RWPE2 (cell line): ENCODE measurements around the gene REPIN1.

ENCODE experiments used
- ATAC-seq: fragments of 200-7000 bp; cut with Tn5 transposase; 3 replicates; pipeline ENCODE4 v1.9.1; 2021; ENCODE audit warnings: low read depth
- DNase-seq: peaks from one replicate; pipeline ENCODE4 v3.0.0-alpha.2; 2020; ENCODE audit warnings: low spot score
- H3K27ac ChIP-seq: fragments of 450-650 bp; 2 replicates; pipeline ENCODE4 v1.5.1; 2017; ENCODE audit warnings: mild to moderate bottlenecking; ENCODE audit not compliant: poor library complexity, severe bottlenecking
- H3K27me3 ChIP-seq: fragments of 250-450 bp; sonication (Bioruptor Pico); 2 replicates; pipeline ENCODE4 v1.5.1; 2021; ENCODE audit warnings: mild to moderate bottlenecking, moderate library complexity; ENCODE audit not compliant: insufficient read depth, poor library complexity, severe bottlenecking
- H3K36me3 ChIP-seq: fragments of 250-450 bp; sonication (Bioruptor Pico); 2 replicates; pipeline ENCODE4 v1.5.1; 2020; ENCODE audit warnings: low read depth, mild to moderate bottlenecking, moderate library complexity
- H3K4me1 ChIP-seq: fragments of 250-450 bp; sonication (Bioruptor Pico); 2 replicates; pipeline ENCODE4 v1.5.1; 2021; ENCODE audit warnings: mild to moderate bottlenecking, moderate library complexity; ENCODE audit not compliant: insufficient read depth, poor library complexity, severe bottlenecking
- H3K4me3 ChIP-seq: fragments of 250-450 bp; sonication (Bioruptor Pico); 2 replicates; pipeline ENCODE4 v1.5.1; 2021; ENCODE audit warnings: mild to moderate bottlenecking, moderate library complexity; ENCODE audit not compliant: severe bottlenecking
- H3K9me3 ChIP-seq: fragments of 250-450 bp; sonication (Bioruptor Pico); 2 replicates; pipeline ENCODE4 v1.5.1; 2021; ENCODE audit warnings: mild to moderate bottlenecking, moderate library complexity; ENCODE audit not compliant: severe bottlenecking
- TF ChIP-seq, protein P1 (sequence below): fragments of 450-650 bp; IDR thresholded peaks from one replicate; pipeline ENCODE4 v1.5.1; 2017; ENCODE audit warnings: mild to moderate bottlenecking, moderate library complexity; ENCODE audit not compliant: poor library complexity, severe bottlenecking

The REPIN1 gene

DNA sequence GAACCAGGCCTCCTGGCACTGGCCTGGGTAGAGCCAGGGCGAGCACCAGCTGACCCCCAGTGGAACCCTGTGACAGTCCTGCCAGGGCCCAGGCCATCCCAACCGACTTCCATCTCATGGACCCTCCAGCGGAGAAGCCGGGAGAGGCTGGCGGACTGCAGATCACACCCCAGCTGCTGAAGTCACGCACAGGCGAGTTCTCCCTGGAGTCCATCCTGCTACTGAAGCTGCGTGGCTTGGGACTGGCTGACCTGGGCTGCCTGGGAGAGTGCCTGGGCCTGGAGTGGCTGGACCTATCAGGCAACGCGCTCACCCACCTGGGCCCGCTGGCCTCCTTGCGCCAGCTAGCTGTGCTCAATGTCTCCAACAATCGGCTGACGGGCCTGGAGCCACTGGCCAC, 31.9 kb upstream of the REPIN1 start:
- Histone ChIP-seq H3K9me3 (no peaks in the 10 kb centered on the region), H3K4me1 (no peaks in the 10 kb centered on the region), H3K27me3 (peaks cover 16% of the 10 kb centered on the region), H3K4me3 (no peak overlapping the region), H3K36me3 (no peaks in the 10 kb centered on the region), H3K27ac (no peak overlapping the region)
- DNase-seq (no peak), ATAC-seq (no peak)
- TF ChIP-seq, protein P1, sequence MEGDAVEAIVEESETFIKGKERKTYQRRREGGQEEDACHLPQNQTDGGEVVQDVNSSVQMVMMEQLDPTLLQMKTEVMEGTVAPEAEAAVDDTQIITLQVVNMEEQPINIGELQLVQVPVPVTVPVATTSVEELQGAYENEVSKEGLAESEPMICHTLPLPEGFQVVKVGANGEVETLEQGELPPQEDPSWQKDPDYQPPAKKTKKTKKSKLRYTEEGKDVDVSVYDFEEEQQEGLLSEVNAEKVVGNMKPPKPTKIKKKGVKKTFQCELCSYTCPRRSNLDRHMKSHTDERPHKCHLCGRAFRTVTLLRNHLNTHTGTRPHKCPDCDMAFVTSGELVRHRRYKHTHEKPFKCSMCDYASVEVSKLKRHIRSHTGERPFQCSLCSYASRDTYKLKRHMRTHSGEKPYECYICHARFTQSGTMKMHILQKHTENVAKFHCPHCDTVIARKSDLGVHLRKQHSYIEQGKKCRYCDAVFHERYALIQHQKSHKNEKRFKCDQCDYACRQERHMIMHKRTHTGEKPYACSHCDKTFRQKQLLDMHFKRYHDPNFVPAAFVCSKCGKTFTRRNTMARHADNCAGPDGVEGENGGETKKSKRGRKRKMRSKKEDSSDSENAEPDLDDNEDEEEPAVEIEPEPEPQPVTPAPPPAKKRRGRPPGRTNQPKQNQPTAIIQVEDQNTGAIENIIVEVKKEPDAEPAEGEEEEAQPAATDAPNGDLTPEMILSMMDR, result no peak

DNA sequence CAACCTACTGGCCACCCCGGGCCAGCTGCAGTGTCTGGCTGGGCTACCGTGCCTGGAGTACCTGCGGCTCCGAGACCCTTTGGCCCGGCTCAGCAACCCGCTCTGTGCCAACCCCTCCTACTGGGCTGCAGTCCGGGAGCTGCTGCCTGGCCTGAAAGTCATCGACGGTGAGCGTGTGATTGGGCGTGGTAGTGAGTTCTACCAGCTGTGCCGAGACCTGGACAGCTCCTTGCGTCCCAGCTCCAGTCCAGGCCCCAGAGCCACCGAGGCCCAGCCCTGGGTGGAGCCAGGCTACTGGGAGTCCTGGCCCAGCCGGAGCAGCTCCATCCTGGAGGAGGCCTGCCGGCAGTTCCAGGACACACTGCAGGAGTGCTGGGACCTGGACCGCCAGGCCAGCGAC, 31.4 kb upstream of the REPIN1 start:
- ATAC-seq (no peak), DNase-seq (no peak)
- H3K4me3 ChIP-seq, result no peak overlapping the region
- peaks cover 20% of the 10 kb centered on the region for H3K27me3 ChIP-seq
- TF ChIP-seq, protein P1, result no peak
- H3K36me3 ChIP-seq, result no peaks in the 10 kb centered on the region
- H3K27ac ChIP-seq, result no peak overlapping the region
- H3K4me1 ChIP-seq, result no peaks in the 10 kb centered on the region
- no peaks in the 10 kb centered on the region for H3K9me3 ChIP-seq

DNA sequence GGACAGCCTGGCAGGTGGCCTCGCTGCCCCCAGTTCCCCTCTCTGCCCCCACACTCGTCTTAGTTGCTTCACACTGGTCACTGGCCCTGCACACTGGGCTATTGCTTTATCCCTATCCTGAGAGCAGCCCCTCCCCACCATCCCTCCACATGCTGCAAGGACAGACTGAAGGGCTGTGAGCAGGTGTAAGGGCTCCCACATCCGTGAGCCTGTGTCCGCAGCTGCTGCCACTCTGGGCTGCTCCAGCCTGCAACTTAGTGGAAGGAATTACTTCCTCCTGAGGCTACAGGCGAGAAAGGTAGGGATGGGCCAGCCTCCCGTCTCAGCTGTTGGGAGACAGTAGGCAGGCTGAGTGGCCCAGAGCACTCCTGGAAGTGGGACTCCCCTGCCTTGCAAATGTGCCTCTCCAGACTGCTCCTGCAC, 31.0 kb upstream of the REPIN1 start:
- no peak for ATAC-seq
- Histone ChIP-seq H3K4me3 (no peak overlapping the region), H3K4me1 (no peaks in the 10 kb centered on the region), H3K27me3 (peaks cover 25% of the 10 kb centered on the region), H3K36me3 (no peaks in the 10 kb centered on the region), H3K9me3 (no peaks in the 10 kb centered on the region), H3K27ac (no peak overlapping the region)
- no peak for DNase-seq
- TF ChIP-seq, protein P1, result no peak

DNA sequence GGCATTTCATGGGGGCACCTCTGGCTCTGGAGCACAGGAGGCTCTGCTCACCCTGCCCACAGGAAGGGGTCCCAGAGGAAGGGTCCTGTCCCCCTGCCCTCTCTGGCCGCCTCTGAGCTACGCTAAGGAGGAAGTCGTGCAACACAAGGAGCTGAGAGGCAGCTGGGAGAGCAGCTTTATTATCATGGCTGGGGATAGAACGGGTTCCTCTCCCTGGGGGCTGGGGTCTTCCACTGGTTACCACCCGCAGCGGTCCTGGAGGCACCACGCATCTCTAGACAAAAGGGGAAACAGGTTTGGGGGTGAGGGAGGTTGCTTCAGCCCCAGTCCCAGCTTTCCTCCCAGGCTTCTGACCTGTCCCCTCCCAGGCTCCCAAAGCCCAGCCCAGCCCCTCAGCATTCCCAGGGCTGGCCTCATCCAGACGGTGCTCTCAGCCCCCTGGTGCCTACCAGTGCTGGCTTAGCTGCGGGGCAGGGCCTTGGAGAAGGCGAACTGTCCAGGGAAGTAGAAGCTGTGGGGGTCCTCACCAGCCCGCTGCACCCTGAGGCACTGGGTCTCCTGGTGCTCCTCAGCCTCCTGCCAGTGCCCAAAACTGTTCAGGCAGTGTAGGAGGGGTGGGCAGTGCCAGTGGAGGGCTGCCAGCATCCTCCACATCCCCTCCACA, 30.3 kb upstream of the REPIN1 start:
- Histone ChIP-seq H3K27me3 (peaks cover 30% of the 10 kb centered on the region), H3K27ac (no peak overlapping the region), H3K36me3 (no peaks in the 10 kb centered on the region), H3K9me3 (no peaks in the 10 kb centered on the region), H3K4me1 (no peaks in the 10 kb centered on the region), H3K4me3 (no peak overlapping the region)
- TF ChIP-seq, protein P1, result no peak
- ATAC-seq (no peak), DNase-seq (no peak)

DNA sequence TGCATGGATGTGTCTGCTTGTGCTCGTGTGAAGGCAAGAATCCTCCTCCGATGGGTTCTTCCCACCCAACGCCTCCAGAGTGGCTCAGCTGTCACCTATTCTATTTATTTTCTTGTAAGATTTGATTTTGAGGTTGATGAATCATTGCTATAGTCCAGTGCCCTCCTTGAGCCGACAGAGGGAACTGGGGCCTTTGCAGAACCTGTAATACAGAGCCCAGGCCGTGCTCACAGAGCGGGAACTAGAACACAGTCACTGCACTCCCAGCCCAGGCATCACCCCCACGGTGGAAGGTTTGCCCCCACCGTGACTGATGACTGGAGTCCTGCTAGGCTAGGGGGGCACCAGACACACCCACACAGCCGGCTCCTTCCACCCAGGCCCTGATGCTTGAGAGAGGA, 29.2 kb upstream of the REPIN1 start:
- Histone ChIP-seq H3K9me3 (peaks cover 7% of the 10 kb centered on the region), H3K4me1 (no peaks in the 10 kb centered on the region), H3K36me3 (no peaks in the 10 kb centered on the region), H3K27me3 (peaks cover 30% of the 10 kb centered on the region), H3K4me3 (no peak overlapping the region), H3K27ac (no peak overlapping the region)
- TF ChIP-seq, protein P1, result no peak
- ATAC-seq (0 out of 3 replicates have a peak, but pooled peaks have one; percentile 9), DNase-seq (no peak)
